ENCODE data around the gene COL25A1. TPM values are rescaled to one million over a fixed set of nuclear protein-coding genes. Genes with fewer than 3 reads are reported as not detected.

Gene COL25A1
- total and polyA plus RNA-seq, 2 donors (not counting 3 experiments of a cell fraction or from before 2014, with no cell fraction given): 0.21 to 3.5 TPM

GRCh38 chr4:109113521-109113920, 188.9 kb downstream of the COL25A1 start:
- ChIA-PET CTCF (interaction anchor here (0.9 to 1.8 kb wide), 3 partner anchors 9 to 30 kb away, joined by 3 to 5 read pairs (median 3); no protein-coding TSS in a partner anchor), POLR2A (no interaction called here)
- no peaks in the 10 kb centered on the region for H3K36me3 ChIP-seq (ENCODE audit: control insufficient read depth in 2 of 2, extremely low read depth in 1 of 2, insufficient read depth in 2 of 2, low read length in 2 of 2)
- no peak overlapping the region for H3K27ac ChIP-seq (ENCODE audit: insufficient read depth, low read depth, low read length)
- H3K4me1 ChIP-seq (ENCODE audit: control insufficient read depth, extremely low read depth, insufficient read depth, low read length): no peaks in the 10 kb centered on the region
- no peaks in the 10 kb centered on the region for H3K9me1 ChIP-seq (replicated peaks; ENCODE audit: control insufficient read depth, extremely low read depth, insufficient read depth, low read length)
- no peaks in the 10 kb centered on the region for H3K9me3 ChIP-seq (replicated peaks; ENCODE audit: control insufficient read depth, insufficient read depth, low read length)
- no peak overlapping the region for H3K4me3 ChIP-seq (replicated peaks in 1 of 3; ENCODE audit: insufficient read depth in 1 of 3, low read depth in 1 of 3, low read length in 3 of 3)
- DNase-seq (ENCODE audit: low read depth, low spot score) (no peak), FAIRE-seq (no peak)
- intact Hi-C loops (cut with micrococcal nuclease): no loop called here
- H4K20me1 ChIP-seq (replicated peaks; ENCODE audit: control insufficient read depth, extremely low read depth, insufficient read depth, low read length): no peaks in the 10 kb centered on the region
- H3K27me3 ChIP-seq (ENCODE audit: control insufficient read depth in 2 of 2, insufficient read depth in 2 of 2, low read length in 2 of 2): peaks cover 0 to 3% of the 10 kb centered on the region in 2 experiments
- no TSS peak for BruUV-seq (replicated peaks)
- no peak overlapping the region for H3K4me2 ChIP-seq (ENCODE audit: insufficient read depth, low read length)
- dilution Hi-C loops (cut with MboI; ENCODE audit: extremely low pct_ligation_motif_present, low sequenced_read_pairs): no loop called here
- no peak overlapping the region for H2AFZ ChIP-seq (ENCODE audit: low read depth, low read length)
- no peak overlapping the region for H3K9ac ChIP-seq (replicated peaks; ENCODE audit: extremely low read depth, insufficient read depth, low read length)
- H3K79me2 ChIP-seq (ENCODE audit: control insufficient read depth, insufficient read depth, low read length): no peaks in the 10 kb centered on the region
- TF ChIP-seq EZH2 (IDR thresholded peaks at IDR 0.05; ENCODE audit: borderline replicate concordance, low read depth, low read length, severe bottlenecking) (no peak), FOS (IDR thresholded peaks at IDR 0.05; ENCODE audit: borderline replicate concordance, insufficient read depth, low read length) (no peak), MYC (IDR thresholded peaks at IDR 0.05; ENCODE audit: low read depth, low read length) (no peak), POLR2AphosphoS5 (IDR thresholded peaks at IDR 0.05; ENCODE audit: insufficient read depth, low read depth, low read length) (no peak), CTCF (IDR thresholded peaks at IDR 0.05; ENCODE audit: extremely low read depth in 1 of 2, insufficient read depth in 1 of 2, low read depth in 1 of 2, low read length in 2 of 2) (no peak), MAX (IDR thresholded peaks at IDR 0.05; ENCODE audit: insufficient read depth, insufficient read length) (no peak), POLR2A (IDR thresholded peaks at IDR 0.05; ENCODE audit: low read depth, low read length) (no peak), GATA2 (IDR thresholded peaks at IDR 0.05; ENCODE audit: insufficient read depth, insufficient read length, low read depth, low read length) (no peak), JUN (IDR thresholded peaks at IDR 0.05; ENCODE audit: borderline replicate concordance, insufficient read depth, insufficient read length, low read depth) (no peak)
